Sigmoid colon (tissue), 7 donors: ENCODE data around the gene RIC1. TPM values are rescaled to one million over a fixed set of nuclear protein-coding genes. Genes with fewer than 3 reads are reported as not detected.
"Not testable (repeated sequence)": the region's sequence is repeated elsewhere in the genome, so short reads cannot be mapped to it uniquely, and the experiment has no call there.

Source experiments
- DNase-seq: peaks from one replicate; pipeline ENCODE4 v3.0.0-alpha.2; 2019
- H3K27ac ChIP-seq, 4 donors: fragments of 200-600 bp; sonication (generic); one replicate each; pipeline ENCODE4 v1.5.1; 2016 to 2019; ENCODE audit warnings: mild to moderate bottlenecking in 1 of 4
- H3K27me3 ChIP-seq, 3 donors: fragments of 200-600 bp; sonication (generic); one replicate each; pipeline ENCODE4 v1.5.1; 2019; ENCODE audit warnings: mild to moderate bottlenecking in 1 of 3
- H3K36me3 ChIP-seq, 4 donors: fragments of 200-600 bp; sonication (generic); one replicate each; pipeline ENCODE4 v1.5.1; 2016 to 2019
- H3K4me1 ChIP-seq, 4 donors: fragments of 200-600 bp; sonication (generic); one replicate each; pipeline ENCODE4 v1.5.1; 2017 to 2019
- H3K4me3 ChIP-seq, 4 donors: fragments of 200-600 bp; sonication (generic); one replicate each; pipeline ENCODE4 v1.5.1; 2017 to 2019; ENCODE audit warnings: mild to moderate bottlenecking in 2 of 4, moderate library complexity in 1 of 4
- H3K9me3 ChIP-seq, 4 donors: fragments of 200-600 bp in 3 of 4; sonication (generic) in 3 of 4; one replicate each; pipeline versions ENCODE4 v1.5.1 to v1.6.1; 2013 to 2019
- CTCF ChIP-seq, 4 experiments: fragments of 450-650 bp in 3 of 4; fragments of 200-600 bp in 1 of 4; IDR thresholded peaks; one replicate each; pipeline ENCODE4 v1.5.1; 2016 to 2019; ENCODE audit warnings: antibody characterized with exemption in 4 of 4, mild to moderate bottlenecking in 3 of 4, moderate library complexity in 2 of 4
- EP300 ChIP-seq, 4 donors: sonication (generic); formaldehyde crosslinking; IDR thresholded peaks; one replicate each; pipeline ENCODE4 v1.6.1; 2017; ENCODE audit warnings: antibody characterized with exemption in 4 of 4
- POLR2A ChIP-seq, 2 donors: fragments of 450-650 bp; IDR thresholded peaks; one replicate each; pipeline ENCODE4 v1.6.1; 2016; ENCODE audit warnings: antibody characterized with exemption in 2 of 2, mild to moderate bottlenecking in 2 of 2, moderate library complexity in 2 of 2
- POLR2AphosphoS5 ChIP-seq, 4 donors: sonication (generic); formaldehyde crosslinking; IDR thresholded peaks; one replicate each; pipeline ENCODE4 v1.6.1; 2017; ENCODE audit warnings: antibody characterized with exemption in 4 of 4
- WGBS, 2 donors: extraction: QIAGEN DNeasy Blood & Tissue Kit; methylation state at CpG; one replicate each; pipeline ENCODE4 v1.1.7; 2013; 5-methylcytosine and 5-hydroxymethylcytosine counted together
- intact Hi-C: fragments of 100-400 bp; cut with DNase I; formaldehyde crosslinking; loops from one replicate; pipeline ENCODE4 v1.15.1; 2023
- polyA plus RNA-seq, 3 donors: library from polyadenylated mRNA; stranded (reverse); fragments of 200-250 nt; gene quantifications; one replicate each; pipeline ENCODE4 v1.2.3, GENCODE V29; 2013
- total RNA-seq, 4 donors: library from RNA; depleted of rRNA; stranded (reverse); fragments of >200 nt; gene quantifications; one replicate each; pipeline ENCODE4 v1.1.0, GENCODE V29; 2016
- donor health status: healthy with polysubstance abuse.
- donor health status: Bipolar disorder and iron deficiency.
- donor health status: healthy.

The RIC1 gene
- total and polyA plus RNA-seq, 7 donors: 3.0 to 44.3 (median 29.1) TPM

- TF ChIP-seq POLR2AphosphoS5 (IDR thresholded peaks at IDR 0.05) (no peak), POLR2A (IDR thresholded peaks at IDR 0.05) (no peak), CTCF (IDR thresholded peaks at IDR 0.05) (no peak), EP300 (IDR thresholded peaks at IDR 0.05) (no peak)
- Histone ChIP-seq H3K27me3 (no peaks in the 10 kb centered on the region), H3K36me3 (no peaks in the 10 kb centered on the region), H3K27ac (no peak overlapping the region), H3K4me1 (no peaks in the 10 kb centered on the region), H3K4me3 (no peak overlapping the region), H3K9me3 (peaks cover 0 to 14% (median 3%) of the 10 kb centered on the region in 4 donors)
- intact Hi-C loops: no loop called here
- DNase-seq: no peak
- WGBS, 2 donors: 98 to 99% methylated on average over 2 of the region's 2 CpGs
Measured at GRCh38 chr9:5650356-5651105, 21.6 kb downstream of the RIC1 start.

GRCh38 chr9:5651246-5651645, 22.3 kb downstream of the RIC1 start:
- intact Hi-C loops: no loop called here
- H3K36me3 ChIP-seq: no peaks in the 10 kb centered on the region
- no peak for DNase-seq
- no peaks in the 10 kb centered on the region for H3K4me1 ChIP-seq
- H3K27me3 ChIP-seq: no peaks in the 10 kb centered on the region
- H3K27ac ChIP-seq: no peak overlapping the region
- H3K9me3 ChIP-seq: peaks cover 0 to 14% (median 3%) of the 10 kb centered on the region in 4 donors
- TF ChIP-seq EP300 (IDR thresholded peaks at IDR 0.05): no peak
- no peak for TF ChIP-seq CTCF (IDR thresholded peaks at IDR 0.05)
- TF ChIP-seq POLR2A (IDR thresholded peaks at IDR 0.05): no peak
- no peak for TF ChIP-seq POLR2AphosphoS5 (IDR thresholded peaks at IDR 0.05)
- H3K4me3 ChIP-seq: no peak overlapping the region

GRCh38 chr9:5652821-5653220, 23.9 kb downstream of the RIC1 start:
- intact Hi-C loops: no loop called here
- no peak for DNase-seq
- TF ChIP-seq EP300 (IDR thresholded peaks at IDR 0.05): no peak
- no peak for TF ChIP-seq POLR2A (IDR thresholded peaks at IDR 0.05)
- no peak for TF ChIP-seq CTCF (IDR thresholded peaks at IDR 0.05)
- no peak for TF ChIP-seq POLR2AphosphoS5 (IDR thresholded peaks at IDR 0.05)
- no peaks in the 10 kb centered on the region for H3K27me3 ChIP-seq
- H3K36me3 ChIP-seq: no peaks in the 10 kb centered on the region
- 97% methylated on average over 1 of the region's 1 CpG for WGBS, 2 donors
- H3K4me1 ChIP-seq: no peaks in the 10 kb centered on the region
- no peak overlapping the region for H3K27ac ChIP-seq
- peaks cover 0 to 14% (median 3%) of the 10 kb centered on the region in 4 donors for H3K9me3 ChIP-seq
- H3K4me3 ChIP-seq: no peak overlapping the region

GRCh38 chr9:5662804-5663203, 33.9 kb downstream of the RIC1 start:
- DNase-seq, intact Hi-C loops, H3K36me3 ChIP-seq, H3K27ac ChIP-seq, H3K4me3 ChIP-seq, H3K4me1 ChIP-seq, H3K9me3 ChIP-seq, H3K27me3 ChIP-seq: not testable (repeated sequence)
- WGBS, 2 donors: 90 to 93% methylated on average over 1 of the region's 1 CpG

- no peaks in the 10 kb centered on the region for H3K4me1 ChIP-seq
- H3K4me3 ChIP-seq: no peak overlapping the region
- no peaks in the 10 kb centered on the region for H3K27me3 ChIP-seq
- WGBS, 2 donors: 77 to 89% methylated on average over 3 of the region's 3 CpGs
- intact Hi-C loops: no loop called here
- TF ChIP-seq POLR2A (IDR thresholded peaks at IDR 0.05) (no peak), POLR2AphosphoS5 (IDR thresholded peaks at IDR 0.05) (no peak), EP300 (IDR thresholded peaks at IDR 0.05) (no peak), CTCF (IDR thresholded peaks at IDR 0.05) (no peak)
- no peaks in the 10 kb centered on the region for H3K9me3 ChIP-seq
- no peak overlapping the region for H3K27ac ChIP-seq
- H3K36me3 ChIP-seq: peaks cover 0 to 5% (median 0%) of the 10 kb centered on the region in 4 donors
- DNase-seq: no peak
Measured at GRCh38 chr9:5665059-5665458, 36.2 kb downstream of the RIC1 start.
